Activated CD8-positive, alpha-beta memory T cell treated with anti-CD3 and anti-CD28 coated beads for 48 hours (primary cell): Measurements from ENCODE around the gene LSP1.
A peak's percentile ranks its signal among the peaks of the same experiment; 100 is the strongest.
"Not testable (repeated sequence)": the region's sequence is repeated elsewhere in the genome, so short reads cannot be mapped to it uniquely, and the experiment has no call there.

Source experiments
- DNase-seq, 3 experiments: peaks; one replicate each; pipeline ENCODE4 v3.0.0-alpha.2; 2020; ENCODE audit warnings: low read depth in 2 of 3, low spot score in 2 of 3

LSP1 gene

DNA sequence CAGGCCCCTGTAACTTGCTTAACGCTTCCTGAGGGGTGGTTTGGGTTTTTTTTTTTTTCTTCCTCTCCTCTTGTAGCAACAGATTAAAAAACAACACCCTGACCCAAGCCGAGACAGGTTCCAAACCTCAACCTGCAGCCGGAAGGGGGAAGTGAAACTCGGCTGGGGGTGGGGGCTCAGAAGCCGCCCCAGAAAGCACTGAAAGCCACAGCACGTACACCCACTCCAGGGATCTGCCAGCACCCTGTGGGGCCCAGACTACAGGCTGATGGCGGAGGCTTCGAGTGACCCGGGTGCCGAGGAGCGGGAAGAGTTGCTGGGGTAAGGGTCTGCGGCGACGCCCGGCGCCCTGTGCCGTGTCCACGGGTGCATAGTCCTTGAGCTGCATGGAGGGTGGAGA, at the start of gene LSP1:
TSS of gene LSP1 (plus strand) at position 208 of the 400 bp plus-strand sequence. CDS start at position 269, 61 bp downstream.
- peak in 2 of 3 experiments; percentile 57 to 81 for DNase-seq

- DNase-seq = no peak
Measured at GRCh38 chr11:1803246-1803645, 49.6 kb upstream of the LSP1 start.

DNA sequence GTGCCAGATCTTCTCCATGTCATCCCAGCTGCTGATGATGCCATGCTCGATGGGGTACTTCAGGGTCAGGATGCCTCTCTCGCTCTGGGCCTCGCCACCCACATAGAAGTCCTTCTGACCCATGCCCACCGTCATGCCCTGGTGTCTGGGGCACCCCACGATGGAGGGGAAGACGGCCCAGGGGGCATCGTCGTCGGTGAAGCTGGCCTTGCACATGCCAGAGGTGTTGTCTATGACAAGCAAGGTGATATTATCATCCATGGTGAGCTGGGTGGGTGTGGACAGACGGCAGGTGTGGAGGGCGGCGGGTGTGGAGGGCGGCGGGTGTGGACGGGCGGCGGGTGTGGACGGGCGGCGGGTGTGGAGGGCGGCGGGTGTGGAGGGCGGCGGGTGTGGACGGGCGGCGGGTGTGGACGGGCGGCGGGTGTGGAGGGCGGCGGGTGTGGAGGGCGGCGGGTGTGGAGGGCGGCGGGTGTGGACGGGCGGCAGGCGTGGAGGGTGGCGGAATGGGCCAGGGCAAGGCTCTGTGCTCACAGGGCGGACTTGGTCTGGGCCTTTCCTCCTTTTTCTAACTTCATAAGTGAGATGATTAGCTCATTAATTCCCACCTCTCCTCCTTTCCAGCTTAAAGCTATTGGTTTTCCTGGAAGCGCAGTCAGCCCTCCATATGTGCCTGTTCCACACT, 48.9 kb upstream of the LSP1 start:
- DNase-seq = not testable (repeated sequence)

DNA sequence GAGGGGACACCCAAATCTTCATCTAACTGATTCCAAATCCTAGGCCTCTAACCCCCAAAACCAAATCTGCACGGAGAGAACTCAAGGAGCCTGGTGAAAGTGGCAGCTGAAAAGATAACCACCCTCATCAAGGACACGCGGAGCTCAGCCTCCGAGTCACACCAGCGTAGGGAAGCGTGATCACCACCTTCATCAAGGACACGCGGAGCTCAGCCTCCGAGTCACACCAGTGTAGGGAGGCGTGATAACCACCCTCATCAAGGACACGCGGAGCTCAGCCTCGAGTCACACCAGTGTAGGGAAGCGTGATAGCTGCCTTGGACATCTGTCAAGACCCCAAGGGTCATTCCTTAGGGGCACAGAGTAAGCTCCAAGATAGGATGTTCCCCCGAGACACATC, 47.4 kb upstream of the LSP1 start:
- DNase-seq = no peak

DNA sequence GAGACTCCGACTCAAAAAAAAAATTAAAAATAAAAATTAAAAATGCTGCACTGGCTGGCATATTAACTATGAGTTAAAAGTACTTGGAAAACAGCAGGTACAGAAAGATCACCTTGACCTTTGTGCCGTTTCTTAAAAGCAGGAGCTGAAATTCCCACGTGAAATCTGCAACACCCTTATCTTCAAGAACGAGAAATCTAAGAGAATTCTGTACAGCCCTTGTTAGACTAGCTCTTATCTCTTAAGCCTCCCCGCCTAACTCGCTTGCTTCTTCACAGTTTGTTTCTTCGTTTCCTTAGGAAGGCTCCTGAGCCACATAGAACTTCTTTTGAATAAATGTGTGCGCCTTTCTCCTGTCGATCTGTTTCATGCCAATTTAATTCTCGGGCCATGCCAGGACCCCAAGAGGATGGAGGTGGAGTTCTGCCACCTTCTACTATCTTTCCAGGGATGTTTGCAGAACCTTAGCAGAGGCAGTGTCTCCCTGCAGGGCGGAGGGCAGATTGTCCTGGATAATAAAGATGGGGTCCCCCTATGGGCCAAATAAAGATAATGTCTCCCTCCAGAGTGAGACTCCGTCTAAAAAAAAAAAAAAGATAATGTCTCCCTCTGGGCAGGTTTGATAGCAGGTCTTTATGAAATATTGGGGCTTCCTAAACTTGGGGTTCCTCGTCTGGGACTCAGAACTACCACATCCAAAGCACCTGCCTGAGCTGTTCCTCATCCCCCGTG, 45.5 kb upstream of the LSP1 start:
- DNase-seq = no peak

GRCh38 chr11:1810761-1811160, 42.1 kb upstream of the LSP1 start:
- DNase-seq = no peak

- DNase-seq = no peak
Measured at GRCh38 chr11:1812274-1812673, 40.6 kb upstream of the LSP1 start.

- no peak for DNase-seq
Measured at GRCh38 chr11:1812801-1813200, 40.1 kb upstream of the LSP1 start.

GRCh38 chr11:1813356-1813755, 39.5 kb upstream of the LSP1 start:
- not testable (repeated sequence) for DNase-seq

DNA sequence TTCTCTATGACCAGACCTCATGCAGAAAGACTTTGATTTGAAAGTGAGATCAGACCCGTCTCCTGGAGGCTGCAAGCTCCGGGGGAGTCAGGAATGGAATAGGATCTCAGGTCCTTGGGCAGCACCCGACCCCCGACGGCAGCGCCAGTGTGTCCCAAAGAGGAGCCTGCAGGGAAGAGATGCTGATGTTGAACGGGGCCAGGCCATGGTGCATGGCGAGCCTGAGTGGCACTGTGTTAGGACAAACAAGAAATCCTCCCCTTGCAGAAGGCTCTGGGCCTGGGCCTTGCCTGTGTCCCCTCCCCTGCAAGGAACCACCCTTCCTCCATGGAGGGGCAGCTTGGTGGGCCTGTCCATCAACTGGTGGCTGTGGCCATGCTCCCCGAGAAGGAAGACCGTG, 38.2 kb upstream of the LSP1 start:
- DNase-seq = no peak

- no peak for DNase-seq
Measured at GRCh38 chr11:1815311-1815710, 37.6 kb upstream of the LSP1 start.

- no peak for DNase-seq
Measured at GRCh38 chr11:1815751-1816150, 37.1 kb upstream of the LSP1 start.

- DNase-seq = no peak
Measured at GRCh38 chr11:1817000-1817399, 35.9 kb upstream of the LSP1 start.

GRCh38 chr11:1817511-1817910, 35.4 kb upstream of the LSP1 start:
- DNase-seq = no peak

DNA sequence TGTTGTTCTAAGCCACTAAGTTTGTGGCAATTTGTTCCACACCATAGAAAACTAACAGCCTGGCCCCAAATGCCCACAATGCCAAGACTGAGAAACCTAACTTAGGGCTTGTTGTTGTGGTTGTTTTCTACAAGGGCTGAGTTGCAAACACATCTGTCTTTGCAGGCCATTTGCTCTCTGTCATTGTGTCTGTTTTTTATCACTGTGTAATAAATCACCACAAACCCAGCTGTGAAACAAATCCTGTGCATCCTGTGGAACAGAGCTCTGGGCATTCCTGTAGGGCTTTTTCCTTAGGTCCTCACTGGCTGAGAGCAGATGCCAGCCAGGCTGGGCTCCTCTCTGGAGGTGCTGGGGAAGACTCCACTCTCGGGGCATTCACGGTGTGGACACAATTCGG, 33.8 kb upstream of the LSP1 start:
- DNase-seq = no peak

- DNase-seq = no peak
Measured at GRCh38 chr11:1820463-1821325, 32.2 kb upstream of the LSP1 start.

GRCh38 chr11:1821562-1821961, 31.3 kb upstream of the LSP1 start:
- no peak for DNase-seq

- DNase-seq = no peak
Measured at GRCh38 chr11:1822648-1823375, 30.1 kb upstream of the LSP1 start.

GRCh38 chr11:1823376-1824220, 29.3 kb upstream of the LSP1 start:
- no peak for DNase-seq
